GM12864 (cell line): ENCODE measurements around the gene FSTL4.

ENCODE experiments used
- DNase-seq: peaks from one replicate; pipeline ENCODE4 v3.0.0-alpha.2; 2011; ENCODE audit warnings: low read depth
- H3K4me3 ChIP-seq: 2 replicates; pipeline ENCODE4 v1.5.1; 2011; ENCODE audit warnings: mild to moderate bottlenecking, low read depth, low read length, control low read depth
- TF ChIP-seq, protein P1 (sequence below): IDR thresholded peaks from 2 replicates; pipeline ENCODE4 v1.5.1; 2011; ENCODE audit warnings: low read depth, mild to moderate bottlenecking, moderate library complexity, low read length, control low read depth, inconsistent platforms; ENCODE audit errors: missing control alignments

The FSTL4 gene

GRCh38 chr5:133612249-133612860 lies at the start of gene FSTL4:
Gene FSTL4 (minus strand): TSS chr5:133612541.
- TF ChIP-seq, protein P1, sequence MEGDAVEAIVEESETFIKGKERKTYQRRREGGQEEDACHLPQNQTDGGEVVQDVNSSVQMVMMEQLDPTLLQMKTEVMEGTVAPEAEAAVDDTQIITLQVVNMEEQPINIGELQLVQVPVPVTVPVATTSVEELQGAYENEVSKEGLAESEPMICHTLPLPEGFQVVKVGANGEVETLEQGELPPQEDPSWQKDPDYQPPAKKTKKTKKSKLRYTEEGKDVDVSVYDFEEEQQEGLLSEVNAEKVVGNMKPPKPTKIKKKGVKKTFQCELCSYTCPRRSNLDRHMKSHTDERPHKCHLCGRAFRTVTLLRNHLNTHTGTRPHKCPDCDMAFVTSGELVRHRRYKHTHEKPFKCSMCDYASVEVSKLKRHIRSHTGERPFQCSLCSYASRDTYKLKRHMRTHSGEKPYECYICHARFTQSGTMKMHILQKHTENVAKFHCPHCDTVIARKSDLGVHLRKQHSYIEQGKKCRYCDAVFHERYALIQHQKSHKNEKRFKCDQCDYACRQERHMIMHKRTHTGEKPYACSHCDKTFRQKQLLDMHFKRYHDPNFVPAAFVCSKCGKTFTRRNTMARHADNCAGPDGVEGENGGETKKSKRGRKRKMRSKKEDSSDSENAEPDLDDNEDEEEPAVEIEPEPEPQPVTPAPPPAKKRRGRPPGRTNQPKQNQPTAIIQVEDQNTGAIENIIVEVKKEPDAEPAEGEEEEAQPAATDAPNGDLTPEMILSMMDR = no peak
- H3K4me3 ChIP-seq = no peak within 1 kb of the TSS
- no peak for DNase-seq

GRCh38 chr5:133661389-133661788 lies 49.0 kb upstream of the FSTL4 start:
- no peak overlapping the region for H3K4me3 ChIP-seq
- TF ChIP-seq, protein P1 = no peak
- DNase-seq = no peak

GRCh38 chr5:133658327-133658726 lies 46.0 kb upstream of the FSTL4 start:
- TF ChIP-seq, protein P1 = no peak
- DNase-seq = no peak

GRCh38 chr5:133657036-133657435 lies 44.7 kb upstream of the FSTL4 start:
- TF ChIP-seq, protein P1 = no peak
- no peak for DNase-seq

More at GRCh38 chr5:133658327-133658726, 46.0 kb upstream of the FSTL4 start:
- H3K4me3 ChIP-seq = no peak overlapping the region

GRCh38 chr5:133655966-133656365 lies 43.6 kb upstream of the FSTL4 start:
- H3K4me3 ChIP-seq = no peak overlapping the region
- no peak for DNase-seq
- TF ChIP-seq, protein P1 = no peak

More at GRCh38 chr5:133657036-133657435, 44.7 kb upstream of the FSTL4 start:
- no peak overlapping the region for H3K4me3 ChIP-seq

GRCh38 chr5:133653760-133654049 lies 41.4 kb upstream of the FSTL4 start:
- no peak for DNase-seq
- TF ChIP-seq, protein P1 = no peak

More at GRCh38 chr5:133653760-133654049, 41.4 kb upstream of the FSTL4 start:
- no peak overlapping the region for H3K4me3 ChIP-seq
